ENCODE results near the gene GALNTL6. TPM values are rescaled to one million over a fixed set of nuclear protein-coding genes. Genes with fewer than 3 reads are reported as not detected.

GALNTL6 gene
- total RNA-seq, 2 donors from 2014 or later: 0.92 to 3.8 TPM

DNA sequence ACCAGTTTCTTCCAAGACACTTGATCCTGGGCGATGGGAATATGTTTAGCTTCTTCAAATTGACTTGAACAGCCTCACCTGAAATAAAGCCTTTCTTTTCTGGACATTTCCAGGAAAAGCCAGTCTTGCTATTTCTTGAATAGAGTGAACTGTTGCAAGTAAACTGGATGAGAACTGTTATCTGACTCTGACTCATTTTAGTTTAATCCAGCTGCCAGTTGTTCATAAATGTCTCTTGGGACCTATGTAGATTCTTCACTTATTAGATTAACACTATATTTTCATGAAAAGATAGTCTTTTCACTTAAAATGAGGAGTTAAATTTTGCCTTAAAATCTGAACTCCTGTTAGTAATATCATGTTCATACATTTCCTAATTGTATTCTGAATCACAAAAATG is 740.0 kb downstream of the GALNTL6 start:
- TF ChIP-seq, protein P1, sequence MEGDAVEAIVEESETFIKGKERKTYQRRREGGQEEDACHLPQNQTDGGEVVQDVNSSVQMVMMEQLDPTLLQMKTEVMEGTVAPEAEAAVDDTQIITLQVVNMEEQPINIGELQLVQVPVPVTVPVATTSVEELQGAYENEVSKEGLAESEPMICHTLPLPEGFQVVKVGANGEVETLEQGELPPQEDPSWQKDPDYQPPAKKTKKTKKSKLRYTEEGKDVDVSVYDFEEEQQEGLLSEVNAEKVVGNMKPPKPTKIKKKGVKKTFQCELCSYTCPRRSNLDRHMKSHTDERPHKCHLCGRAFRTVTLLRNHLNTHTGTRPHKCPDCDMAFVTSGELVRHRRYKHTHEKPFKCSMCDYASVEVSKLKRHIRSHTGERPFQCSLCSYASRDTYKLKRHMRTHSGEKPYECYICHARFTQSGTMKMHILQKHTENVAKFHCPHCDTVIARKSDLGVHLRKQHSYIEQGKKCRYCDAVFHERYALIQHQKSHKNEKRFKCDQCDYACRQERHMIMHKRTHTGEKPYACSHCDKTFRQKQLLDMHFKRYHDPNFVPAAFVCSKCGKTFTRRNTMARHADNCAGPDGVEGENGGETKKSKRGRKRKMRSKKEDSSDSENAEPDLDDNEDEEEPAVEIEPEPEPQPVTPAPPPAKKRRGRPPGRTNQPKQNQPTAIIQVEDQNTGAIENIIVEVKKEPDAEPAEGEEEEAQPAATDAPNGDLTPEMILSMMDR (IDR thresholded peaks at IDR 0.05): no peak
- DNase-seq (ENCODE audit: low spot score): no peak
- ATAC-seq (ENCODE audit: insufficient number of reproducible peaks, low FRiP score, low read depth): no peak
- H3K36me3 ChIP-seq: no peaks in the 10 kb centered on the region
- H3K9me3 ChIP-seq: no peaks in the 10 kb centered on the region
- H3K4me1 ChIP-seq (ENCODE audit: control insufficient read depth in 1 of 2, low read depth in 2 of 2): no peaks in the 10 kb centered on the region
- H3K27ac ChIP-seq: no peak overlapping the region
- no peaks in the 10 kb centered on the region for H3K27me3 ChIP-seq (replicated peaks; ENCODE audit: insufficient read depth)
- no peak overlapping the region for H3K4me3 ChIP-seq

DNA sequence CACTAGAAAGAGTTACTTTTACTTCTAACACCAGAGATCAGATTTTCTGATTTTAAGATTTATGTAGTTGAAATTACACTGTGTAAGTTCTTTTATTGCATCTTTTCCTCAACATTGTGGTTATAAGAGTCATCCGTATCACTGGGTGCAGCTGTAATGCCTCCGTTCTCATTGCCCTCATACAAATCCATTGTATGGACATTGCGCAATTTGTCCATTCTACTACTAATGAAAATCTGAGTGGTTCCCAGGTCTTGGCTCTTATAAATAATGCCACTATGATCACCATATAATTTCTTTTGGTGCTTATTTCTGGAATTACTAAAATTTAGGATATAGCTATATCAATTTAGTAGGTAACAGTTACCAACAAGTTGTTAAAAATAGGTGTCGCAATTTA is 741.4 kb downstream of the GALNTL6 start:
- H3K27me3 ChIP-seq (replicated peaks; ENCODE audit: insufficient read depth): no peaks in the 10 kb centered on the region
- no peak overlapping the region for H3K27ac ChIP-seq
- ATAC-seq (ENCODE audit: insufficient number of reproducible peaks, low FRiP score, low read depth): no peak
- no peak for DNase-seq (ENCODE audit: low spot score)
- no peaks in the 10 kb centered on the region for H3K36me3 ChIP-seq
- no peak overlapping the region for H3K4me3 ChIP-seq
- no peaks in the 10 kb centered on the region for H3K4me1 ChIP-seq (ENCODE audit: control insufficient read depth in 1 of 2, low read depth in 2 of 2)
- no peaks in the 10 kb centered on the region for H3K9me3 ChIP-seq
- TF ChIP-seq, protein P1 (IDR thresholded peaks at IDR 0.05): no peak

DNA sequence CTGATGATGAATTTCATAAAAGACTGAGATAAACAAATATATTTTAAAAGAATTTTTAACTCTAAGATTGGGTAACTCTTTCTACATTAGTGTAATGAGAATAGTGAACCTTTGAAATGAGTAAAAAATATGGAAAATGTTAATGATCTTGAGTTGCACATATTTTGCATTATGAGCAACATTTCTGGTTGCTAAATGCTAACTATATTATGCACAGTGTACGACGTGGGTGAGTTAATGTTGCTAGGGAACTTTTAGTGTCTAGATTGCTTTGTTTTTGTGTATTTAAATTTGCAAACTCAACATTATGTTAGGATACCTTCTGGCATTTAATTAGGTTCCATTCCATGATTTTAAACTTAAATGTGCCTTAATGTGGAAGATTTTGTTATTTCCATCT is 742.5 kb downstream of the GALNTL6 start:
- H3K9me3 ChIP-seq: no peaks in the 10 kb centered on the region
- no peaks in the 10 kb centered on the region for H3K4me1 ChIP-seq (ENCODE audit: control insufficient read depth in 1 of 2, low read depth in 2 of 2)
- no peaks in the 10 kb centered on the region for H3K36me3 ChIP-seq
- H3K27ac ChIP-seq: no peak overlapping the region
- TF ChIP-seq, protein P1 (IDR thresholded peaks at IDR 0.05): no peak
- H3K4me3 ChIP-seq: no peak overlapping the region
- H3K27me3 ChIP-seq (replicated peaks; ENCODE audit: insufficient read depth): no peaks in the 10 kb centered on the region
- ATAC-seq (ENCODE audit: insufficient number of reproducible peaks, low FRiP score, low read depth) (no peak), DNase-seq (ENCODE audit: low spot score) (no peak)

DNA sequence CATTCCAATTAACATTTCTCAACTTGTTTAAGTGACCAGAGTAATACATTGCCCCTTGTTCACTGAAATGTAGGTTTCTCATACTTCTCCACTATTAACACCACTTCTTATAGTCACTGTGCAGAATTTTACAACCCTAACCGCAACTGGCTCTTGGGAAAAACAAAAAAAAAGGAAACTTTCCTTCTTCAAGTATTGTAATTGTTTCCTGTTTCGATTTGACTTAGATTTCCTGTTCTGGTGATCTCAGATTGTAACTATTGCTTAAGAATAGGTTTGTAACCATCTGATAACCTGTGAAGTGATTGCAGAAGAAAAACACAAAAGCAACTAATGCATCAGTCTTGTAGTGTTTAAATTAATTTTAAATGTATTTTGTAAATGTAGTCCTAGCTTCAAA is 760.7 kb downstream of the GALNTL6 start:
- H3K27ac ChIP-seq: no peak overlapping the region
- DNase-seq (ENCODE audit: low spot score) (no peak), ATAC-seq (ENCODE audit: insufficient number of reproducible peaks, low FRiP score, low read depth) (no peak)
- no peaks in the 10 kb centered on the region for H3K4me1 ChIP-seq (ENCODE audit: control insufficient read depth in 1 of 2, low read depth in 2 of 2)
- H3K4me3 ChIP-seq: no peak overlapping the region
- no peaks in the 10 kb centered on the region for H3K36me3 ChIP-seq
- TF ChIP-seq, protein P1 (IDR thresholded peaks at IDR 0.05): no peak
- H3K9me3 ChIP-seq: no peaks in the 10 kb centered on the region
- H3K27me3 ChIP-seq (replicated peaks; ENCODE audit: insufficient read depth): no peaks in the 10 kb centered on the region

DNA sequence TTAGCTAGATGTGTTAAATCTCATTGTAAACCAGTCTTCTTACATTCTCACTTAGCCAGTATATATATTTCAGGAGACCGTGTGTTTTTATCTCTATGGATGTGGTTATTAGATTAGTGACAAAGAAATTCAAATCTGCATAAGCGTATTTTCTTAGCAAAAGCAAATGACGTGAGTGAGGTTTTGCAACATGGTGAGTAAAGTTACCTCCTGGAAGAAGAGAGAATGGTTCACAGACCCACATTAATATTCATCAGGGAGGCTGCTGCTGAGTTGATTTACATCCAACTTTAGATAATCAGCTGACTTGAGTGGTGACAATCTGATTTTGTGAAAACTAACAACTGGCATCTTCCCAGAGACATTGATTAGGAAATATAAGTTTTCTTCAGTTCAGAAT is 765.5 kb downstream of the GALNTL6 start:
- no peak for ATAC-seq (ENCODE audit: insufficient number of reproducible peaks, low FRiP score, low read depth)
- Histone ChIP-seq H3K27ac (no peak overlapping the region), H3K4me1 (ENCODE audit: control insufficient read depth in 1 of 2, low read depth in 2 of 2) (no peaks in the 10 kb centered on the region), H3K9me3 (no peaks in the 10 kb centered on the region), H3K36me3 (no peaks in the 10 kb centered on the region), H3K27me3 (replicated peaks; ENCODE audit: insufficient read depth) (no peaks in the 10 kb centered on the region), H3K4me3 (no peak overlapping the region)
- DNase-seq (ENCODE audit: low spot score): no peak
- TF ChIP-seq, protein P1 (IDR thresholded peaks at IDR 0.05): no peak

Data from thoracic aorta (tissue), 2 donors.